Endothelial cell of umbilical vein (primary cell): ENCODE measurements around the gene CHRNA9. TPM values are rescaled to one million over a fixed set of nuclear protein-coding genes. Genes with fewer than 3 reads are reported as not detected.

ENCODE experiments used
- BruUV-seq: library from RNA; stranded (reverse); fragments of 400-500 nt; replicated peaks from 2 replicates; lab custom pipeline; 2021; lab: Mats Ljungman, UMichigan
- CTCF ChIA-PET: fragments of 300-600, 350-600 bp; sonication (Branson Sonifier 250); formaldehyde crosslinking; loops from one replicate; lab custom pipeline; 2021; ENCODE audit warnings: antibody characterized with exemption, inconsistent platforms; lab: Charles Lee
- POLR2A ChIA-PET: fragments of 300-600, 350-600 bp; sonication (Branson Sonifier 250); formaldehyde crosslinking; loops from one replicate; lab custom pipeline; 2021; ENCODE audit warnings: antibody characterized with exemption, inconsistent platforms; lab: Charles Lee
- DNase-seq: peaks from one replicate; pipeline ENCODE4 v3.0.0-alpha.2; 2011; ENCODE audit warnings: low read depth, low spot score
- FAIRE-seq: peaks from 2 replicates; lab custom pipeline; 2011; peaks lifted over from hg19 to GRCh38; lab: Jason Lieb, UNC
- H2AFZ ChIP-seq: 2 replicates; pipeline ENCODE4 v1.6.0; 2012; ENCODE audit warnings: low read depth, low read length, control low read depth, inconsistent platforms
- H3K27ac ChIP-seq: 2 replicates; pipeline ENCODE4 v1.5.1; 2011; ENCODE audit warnings: low read depth, mild to moderate bottlenecking, control low read depth, low read length, moderate library complexity; ENCODE audit not compliant: insufficient read depth
- H3K27me3 ChIP-seq, 2 experiments: 2 replicates each; pipeline versions ENCODE4 v1.6.0 to v1.6.1; 2011; ENCODE audit warnings: low read length in 2 of 2, mixed read lengths in 1 of 2; ENCODE audit not compliant: control insufficient read depth in 2 of 2, insufficient read depth in 2 of 2
- H3K36me3 ChIP-seq, 2 experiments: 2 replicates in 1 of 2; 3 replicates in 1 of 2; pipeline ENCODE4 v1.5.1; 2011; ENCODE audit warnings: low read length in 2 of 2, mild to moderate bottlenecking in 1 of 2, moderate library complexity in 1 of 2; ENCODE audit not compliant: control insufficient read depth in 2 of 2, insufficient read depth in 2 of 2; ENCODE audit errors: extremely low read depth in 1 of 2
- H3K4me1 ChIP-seq: 3 replicates; pipeline ENCODE4 v1.5.1; 2011; ENCODE audit warnings: mild to moderate bottlenecking, low read length; ENCODE audit not compliant: control insufficient read depth, insufficient read depth; ENCODE audit errors: extremely low read depth
- H3K4me2 ChIP-seq: 2 replicates; pipeline ENCODE4 v1.6.1; 2011; ENCODE audit warnings: low read length, control low read depth, mixed read lengths; ENCODE audit not compliant: insufficient read depth
- H3K4me3 ChIP-seq, 3 experiments: fragments of 200-600 bp in 1 of 3; sonication (generic), shearing (Covaris generic) in 1 of 3; replicated peaks in 1 of 3; 2 replicates each; pipeline ENCODE4 v1.5.1; 2011 to 2016; ENCODE audit warnings: control low read depth in 3 of 3, low read length in 3 of 3, mild to moderate bottlenecking in 2 of 3, inconsistent platforms in 1 of 3, low read depth in 1 of 3, moderate library complexity in 1 of 3; ENCODE audit not compliant: insufficient read depth in 1 of 3
- H3K79me2 ChIP-seq: 2 replicates; pipeline ENCODE4 v1.6.0; 2012; ENCODE audit warnings: low read length, inconsistent platforms; ENCODE audit not compliant: control insufficient read depth, insufficient read depth
- H3K9ac ChIP-seq: replicated peaks from 2 replicates; pipeline ENCODE3; 2011; ENCODE audit warnings: low read length, control low read depth; ENCODE audit not compliant: insufficient read depth; ENCODE audit errors: extremely low read depth
- H3K9me1 ChIP-seq: replicated peaks from 3 replicates; pipeline ENCODE4 v1.6.0; 2011; ENCODE audit warnings: mild to moderate bottlenecking, low read length; ENCODE audit not compliant: control insufficient read depth, insufficient read depth; ENCODE audit errors: extremely low read depth
- H3K9me3 ChIP-seq: replicated peaks from 2 replicates; pipeline ENCODE4 v1.5.1; 2012; ENCODE audit warnings: low read length, inconsistent platforms; ENCODE audit not compliant: control insufficient read depth, insufficient read depth
- H4K20me1 ChIP-seq: replicated peaks from 2 replicates; pipeline ENCODE3; 2011; ENCODE audit warnings: mild to moderate bottlenecking, low read length; ENCODE audit not compliant: control insufficient read depth, insufficient read depth; ENCODE audit errors: extremely low read depth
- EZH2 ChIP-seq: IDR thresholded peaks from 2 replicates; pipeline ENCODE4 v1.6.1; 2012; ENCODE audit warnings: borderline replicate concordance, low read depth, mild to moderate bottlenecking, moderate library complexity, low read length, inconsistent platforms; ENCODE audit not compliant: severe bottlenecking
- FOS ChIP-seq: IDR thresholded peaks from 2 replicates; pipeline ENCODE4 v1.6.1; 2011; ENCODE audit warnings: mild to moderate bottlenecking, low read length, moderate library complexity, borderline replicate concordance; ENCODE audit not compliant: insufficient read depth
- GATA2 ChIP-seq: IDR thresholded peaks from 2 replicates; pipeline ENCODE4 v1.7.0; 2011; ENCODE audit warnings: low read depth, mild to moderate bottlenecking, moderate library complexity, mixed read lengths, low read length; ENCODE audit not compliant: insufficient read length, insufficient read depth
- MYC ChIP-seq: IDR thresholded peaks from one replicate; pipeline ENCODE4 v1.6.1; 2011; ENCODE audit warnings: mild to moderate bottlenecking, low read depth, low read length
- dilution Hi-C: fragments of 300-500 bp; cut with MboI; formaldehyde crosslinking; loops from one replicate; pipeline ENCODE4 v1.15.0; 2019; ENCODE audit warnings: low sequenced_read_pairs; ENCODE audit not compliant: extremely low pct_ligation_motif_present
- intact Hi-C: fragments of 100-400 bp; cut with micrococcal nuclease; formaldehyde crosslinking; loops from one replicate; pipeline ENCODE4 v1.10.0; 2022
- polyA plus RNA-seq, 4 experiments: library from polyadenylated mRNA; depleted of rRNA in 3 of 4; stranded (reverse) in 3 of 4; unstranded in 1 of 4; fragments of >200 nt; gene quantifications; 2 replicates each; pipeline versions ENCODE4 v1.2.1 to v1.2.3, GENCODE V29; 2011 to 2012; ENCODE audit warnings: missing spikeins in 1 of 4
- total RNA-seq: library from RNA; stranded (reverse); gene quantifications from 2 replicates; pipeline ENCODE4 v1.2.3, GENCODE V29; 2021
- TF ChIP-seq, protein P1 (sequence below), 2 donors: IDR thresholded peaks; 1 replicate in 1 of 2; 2 replicates in 1 of 2; pipeline ENCODE4 v1.5.1; 2011; ENCODE audit warnings: low read length in 2 of 2, mild to moderate bottlenecking in 2 of 2, moderate library complexity in 2 of 2, control low read depth in 1 of 2, inconsistent platforms in 1 of 2, low read depth in 1 of 2; ENCODE audit not compliant: insufficient read depth in 1 of 2; ENCODE audit errors: extremely low read depth in 1 of 2

CHRNA9 gene
- total and polyA plus RNA-seq, 2 donors (not counting 3 experiments of a cell fraction or from before 2014, with no cell fraction given) = not detected

DNA sequence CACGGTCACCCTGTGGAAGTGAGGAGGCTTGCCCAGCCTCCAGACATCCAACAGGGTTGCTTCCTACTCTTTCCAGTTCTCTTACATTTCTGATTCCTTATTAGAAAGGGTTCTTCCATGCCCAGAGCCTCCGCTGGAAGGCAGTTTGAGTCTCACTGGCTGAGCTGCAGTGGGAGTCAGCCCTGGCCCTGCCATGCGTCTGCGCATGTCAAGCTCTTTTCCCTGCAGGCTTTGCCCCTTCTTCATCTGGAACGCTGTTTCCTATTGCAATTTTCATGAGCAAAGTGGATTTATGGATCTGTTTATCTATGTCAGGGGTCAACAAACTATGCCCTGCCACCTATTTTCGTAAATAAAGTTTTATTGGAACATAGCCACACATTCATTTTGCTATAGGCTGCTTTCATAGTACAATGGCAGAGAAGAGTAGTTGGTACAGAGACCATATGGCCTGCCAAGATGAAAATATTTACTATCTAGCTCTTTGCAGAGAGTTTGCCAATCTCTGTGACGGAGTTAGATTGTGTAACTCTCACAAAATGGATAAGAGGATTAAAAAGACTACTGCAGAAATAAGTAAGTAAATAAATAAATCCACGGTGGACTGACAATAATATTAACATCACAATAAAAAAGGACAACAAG, 3.9 kb upstream of the CHRNA9 start:
- FAIRE-seq = no peak
- Histone ChIP-seq H2AFZ (no peak overlapping the region), H3K27ac (no peak overlapping the region), H3K27me3 (peaks cover 5 to 12% of the 10 kb centered on the region in 2 experiments), H3K79me2 (no peaks in the 10 kb centered on the region), H3K4me2 (no peak overlapping the region), H3K36me3 (no peaks in the 10 kb centered on the region), H3K4me3 (no peak overlapping the region), H3K9me1 (no peaks in the 10 kb centered on the region), H3K4me1 (no peaks in the 10 kb centered on the region), H3K9ac (no peak overlapping the region), H4K20me1 (no peaks in the 10 kb centered on the region), H3K9me3 (no peaks in the 10 kb centered on the region)
- TF ChIP-seq, protein P1, sequence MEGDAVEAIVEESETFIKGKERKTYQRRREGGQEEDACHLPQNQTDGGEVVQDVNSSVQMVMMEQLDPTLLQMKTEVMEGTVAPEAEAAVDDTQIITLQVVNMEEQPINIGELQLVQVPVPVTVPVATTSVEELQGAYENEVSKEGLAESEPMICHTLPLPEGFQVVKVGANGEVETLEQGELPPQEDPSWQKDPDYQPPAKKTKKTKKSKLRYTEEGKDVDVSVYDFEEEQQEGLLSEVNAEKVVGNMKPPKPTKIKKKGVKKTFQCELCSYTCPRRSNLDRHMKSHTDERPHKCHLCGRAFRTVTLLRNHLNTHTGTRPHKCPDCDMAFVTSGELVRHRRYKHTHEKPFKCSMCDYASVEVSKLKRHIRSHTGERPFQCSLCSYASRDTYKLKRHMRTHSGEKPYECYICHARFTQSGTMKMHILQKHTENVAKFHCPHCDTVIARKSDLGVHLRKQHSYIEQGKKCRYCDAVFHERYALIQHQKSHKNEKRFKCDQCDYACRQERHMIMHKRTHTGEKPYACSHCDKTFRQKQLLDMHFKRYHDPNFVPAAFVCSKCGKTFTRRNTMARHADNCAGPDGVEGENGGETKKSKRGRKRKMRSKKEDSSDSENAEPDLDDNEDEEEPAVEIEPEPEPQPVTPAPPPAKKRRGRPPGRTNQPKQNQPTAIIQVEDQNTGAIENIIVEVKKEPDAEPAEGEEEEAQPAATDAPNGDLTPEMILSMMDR (IDR thresholded peaks at IDR 0.05; ENCODE audit: extremely low read depth in 1 of 2, insufficient read depth in 1 of 2, low read depth in 1 of 2, low read length in 2 of 2) = no peak
- no peak for TF ChIP-seq EZH2
- TF ChIP-seq FOS = no peak
- no peak for TF ChIP-seq MYC
- TF ChIP-seq GATA2 = no peak
- dilution Hi-C loops = no loop called here
- CTCF ChIA-PET = no interaction called here
- intact Hi-C loops = no loop called here
- no peak for DNase-seq
- BruUV-seq = no TSS peak
- POLR2A ChIA-PET = no interaction called here
